Astrocyte (in vitro differentiated cells and primary cell): ENCODE data around the gene MTA3.

Source experiments
- EZH2 ChIP-seq: IDR thresholded peaks from 2 replicates; pipeline ENCODE4 v1.6.1; 2012; ENCODE audit warnings: mild to moderate bottlenecking, low read length, inconsistent platforms; ENCODE audit not compliant: insufficient read depth
- TF ChIP-seq, protein P1 (sequence below): IDR thresholded peaks from 2 replicates; pipeline ENCODE4 v1.5.1; 2011; ENCODE audit warnings: low read depth, mild to moderate bottlenecking, inconsistent platforms, low read length, moderate library complexity; ENCODE audit not compliant: insufficient read depth

DNA sequence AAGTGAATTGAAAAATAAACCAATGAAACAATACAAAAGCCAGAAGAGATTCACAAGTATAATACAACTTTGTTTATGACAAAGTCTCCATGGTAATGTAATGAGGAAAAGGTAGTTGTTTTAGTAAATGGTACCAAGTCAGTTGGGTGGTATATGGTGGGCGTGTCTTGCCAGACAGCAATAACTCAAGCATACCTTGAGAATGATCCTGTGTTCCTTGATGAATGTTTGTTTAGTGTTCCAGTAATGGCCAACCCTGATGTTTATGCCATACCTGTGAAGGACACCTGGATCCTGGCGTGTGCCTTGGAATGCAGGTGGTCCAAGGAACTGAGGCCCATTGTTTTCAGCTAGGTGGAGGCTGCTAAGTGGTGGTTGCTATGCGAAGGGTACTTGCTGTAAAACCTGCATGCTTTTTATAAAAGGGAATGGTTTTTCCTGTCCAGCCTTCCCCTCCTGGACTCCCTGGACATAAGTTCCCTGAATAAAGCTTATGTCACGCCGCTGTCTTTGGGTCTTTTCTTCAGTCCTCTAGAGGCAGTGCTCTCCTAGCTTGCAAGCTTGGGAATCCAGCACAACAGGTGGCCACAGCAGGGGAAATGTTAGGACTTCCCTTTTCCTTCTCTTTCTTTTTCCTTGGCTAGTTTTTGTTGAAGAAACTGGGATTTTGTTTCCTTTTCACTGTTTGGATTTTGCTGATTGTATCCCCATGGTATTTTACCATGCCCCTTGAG, 54.7 kb downstream of the MTA3 start:
- TF ChIP-seq EZH2, result no peak
- TF ChIP-seq, protein P1, sequence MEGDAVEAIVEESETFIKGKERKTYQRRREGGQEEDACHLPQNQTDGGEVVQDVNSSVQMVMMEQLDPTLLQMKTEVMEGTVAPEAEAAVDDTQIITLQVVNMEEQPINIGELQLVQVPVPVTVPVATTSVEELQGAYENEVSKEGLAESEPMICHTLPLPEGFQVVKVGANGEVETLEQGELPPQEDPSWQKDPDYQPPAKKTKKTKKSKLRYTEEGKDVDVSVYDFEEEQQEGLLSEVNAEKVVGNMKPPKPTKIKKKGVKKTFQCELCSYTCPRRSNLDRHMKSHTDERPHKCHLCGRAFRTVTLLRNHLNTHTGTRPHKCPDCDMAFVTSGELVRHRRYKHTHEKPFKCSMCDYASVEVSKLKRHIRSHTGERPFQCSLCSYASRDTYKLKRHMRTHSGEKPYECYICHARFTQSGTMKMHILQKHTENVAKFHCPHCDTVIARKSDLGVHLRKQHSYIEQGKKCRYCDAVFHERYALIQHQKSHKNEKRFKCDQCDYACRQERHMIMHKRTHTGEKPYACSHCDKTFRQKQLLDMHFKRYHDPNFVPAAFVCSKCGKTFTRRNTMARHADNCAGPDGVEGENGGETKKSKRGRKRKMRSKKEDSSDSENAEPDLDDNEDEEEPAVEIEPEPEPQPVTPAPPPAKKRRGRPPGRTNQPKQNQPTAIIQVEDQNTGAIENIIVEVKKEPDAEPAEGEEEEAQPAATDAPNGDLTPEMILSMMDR, result no peak
